ENCODE data around the gene PRKCZ. TPM values are rescaled to one million over a fixed set of nuclear protein-coding genes. Genes with fewer than 3 reads are reported as not detected.

Gene PRKCZ
- total and polyA plus RNA-seq, 4 donors: 4.8 to 9.9 (median 8.4) TPM

DNA sequence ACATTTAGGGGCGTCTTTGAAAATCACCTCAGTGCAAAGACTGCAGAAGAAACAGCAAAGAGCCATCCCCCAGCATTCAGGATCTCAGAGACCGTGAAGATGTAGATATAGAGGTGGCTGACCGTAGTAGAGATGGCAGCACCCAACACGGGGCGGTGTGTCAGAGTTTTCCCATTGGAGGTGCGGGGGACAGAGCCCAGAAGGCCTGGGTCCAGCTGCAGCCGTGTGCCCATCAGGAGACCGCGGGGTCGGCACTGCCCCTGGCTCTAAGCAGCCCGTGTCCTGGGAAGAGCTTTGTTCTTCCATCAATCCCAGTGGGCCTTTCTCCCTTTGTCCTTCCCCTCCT lies 29.9 kb upstream of the PRKCZ start (continued):
- TF ChIP-seq YY1 (IDR thresholded peaks at IDR 0.05) (no peak), SP1 (IDR thresholded peaks at IDR 0.05) (no peak)
- TF ChIP-seq, protein P1, sequence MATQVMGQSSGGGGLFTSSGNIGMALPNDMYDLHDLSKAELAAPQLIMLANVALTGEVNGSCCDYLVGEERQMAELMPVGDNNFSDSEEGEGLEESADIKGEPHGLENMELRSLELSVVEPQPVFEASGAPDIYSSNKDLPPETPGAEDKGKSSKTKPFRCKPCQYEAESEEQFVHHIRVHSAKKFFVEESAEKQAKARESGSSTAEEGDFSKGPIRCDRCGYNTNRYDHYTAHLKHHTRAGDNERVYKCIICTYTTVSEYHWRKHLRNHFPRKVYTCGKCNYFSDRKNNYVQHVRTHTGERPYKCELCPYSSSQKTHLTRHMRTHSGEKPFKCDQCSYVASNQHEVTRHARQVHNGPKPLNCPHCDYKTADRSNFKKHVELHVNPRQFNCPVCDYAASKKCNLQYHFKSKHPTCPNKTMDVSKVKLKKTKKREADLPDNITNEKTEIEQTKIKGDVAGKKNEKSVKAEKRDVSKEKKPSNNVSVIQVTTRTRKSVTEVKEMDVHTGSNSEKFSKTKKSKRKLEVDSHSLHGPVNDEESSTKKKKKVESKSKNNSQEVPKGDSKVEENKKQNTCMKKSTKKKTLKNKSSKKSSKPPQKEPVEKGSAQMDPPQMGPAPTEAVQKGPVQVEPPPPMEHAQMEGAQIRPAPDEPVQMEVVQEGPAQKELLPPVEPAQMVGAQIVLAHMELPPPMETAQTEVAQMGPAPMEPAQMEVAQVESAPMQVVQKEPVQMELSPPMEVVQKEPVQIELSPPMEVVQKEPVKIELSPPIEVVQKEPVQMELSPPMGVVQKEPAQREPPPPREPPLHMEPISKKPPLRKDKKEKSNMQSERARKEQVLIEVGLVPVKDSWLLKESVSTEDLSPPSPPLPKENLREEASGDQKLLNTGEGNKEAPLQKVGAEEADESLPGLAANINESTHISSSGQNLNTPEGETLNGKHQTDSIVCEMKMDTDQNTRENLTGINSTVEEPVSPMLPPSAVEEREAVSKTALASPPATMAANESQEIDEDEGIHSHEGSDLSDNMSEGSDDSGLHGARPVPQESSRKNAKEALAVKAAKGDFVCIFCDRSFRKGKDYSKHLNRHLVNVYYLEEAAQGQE (IDR thresholded peaks at IDR 0.05): no peak

DNA sequence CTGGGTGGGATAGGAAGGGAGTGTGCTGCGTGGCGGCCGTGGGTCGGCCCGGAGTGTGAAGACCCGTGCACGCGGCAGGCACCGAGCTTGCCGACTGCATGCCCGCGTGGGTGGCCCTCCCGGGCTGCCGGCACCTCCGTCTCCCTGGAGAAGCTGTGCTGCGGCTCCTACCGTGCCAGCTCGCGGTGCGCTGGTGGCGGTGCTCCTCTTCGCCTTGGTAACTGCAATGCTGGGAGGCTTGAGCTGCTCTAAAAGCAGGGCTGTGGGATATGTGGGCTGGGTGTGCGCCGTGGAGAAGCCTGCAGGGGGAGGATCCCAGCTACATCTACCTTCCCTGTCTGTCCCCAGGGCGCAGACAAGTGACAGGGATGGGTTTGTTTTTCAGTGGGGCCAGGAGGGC lies 28.7 kb upstream of the PRKCZ start:
- H3K9ac ChIP-seq (ENCODE audit: low read depth in 1 of 2, low read length in 2 of 2): no peak overlapping the region
- H3K27me3 ChIP-seq (ENCODE audit: control insufficient read depth in 4 of 4, insufficient read depth in 4 of 4, low read length in 3 of 4): peaks cover 0 to 10% (median 6%) of the 10 kb centered on the region in 4 donors
- no peak overlapping the region for H3K27ac ChIP-seq (ENCODE audit: low read depth in 1 of 2, low read length in 2 of 2)
- no peak for DNase-seq (ENCODE audit: low spot score)
- H3K36me3 ChIP-seq (ENCODE audit: control insufficient read depth in 4 of 4, insufficient read depth in 3 of 4, low read depth in 1 of 4, low read length in 3 of 4): no peaks in the 10 kb centered on the region
- no peaks in the 10 kb centered on the region for H3K9me3 ChIP-seq (ENCODE audit: control insufficient read depth in 4 of 4, low read length in 3 of 4)
- TF ChIP-seq FOXA2 (IDR thresholded peaks at IDR 0.05) (no peak), EGR1 (IDR thresholded peaks at IDR 0.05; ENCODE audit: low read depth in 2 of 2) (no peak), TAF1 (conservative IDR thresholded peaks at IDR 0.05) (no peak), YY1 (IDR thresholded peaks at IDR 0.05) (no peak)
- WGBS: 87% methylated on average over 25 of the region's 25 CpGs
- no peak overlapping the region for H3K4me3 ChIP-seq (ENCODE audit: low read depth in 1 of 3, low read length in 3 of 3)
- peaks cover 0 to 12% (median 2%) of the 10 kb centered on the region in 4 donors for H3K4me1 ChIP-seq (ENCODE audit: control insufficient read depth in 4 of 4, insufficient read depth in 4 of 4, low read length in 3 of 4)

DNA sequence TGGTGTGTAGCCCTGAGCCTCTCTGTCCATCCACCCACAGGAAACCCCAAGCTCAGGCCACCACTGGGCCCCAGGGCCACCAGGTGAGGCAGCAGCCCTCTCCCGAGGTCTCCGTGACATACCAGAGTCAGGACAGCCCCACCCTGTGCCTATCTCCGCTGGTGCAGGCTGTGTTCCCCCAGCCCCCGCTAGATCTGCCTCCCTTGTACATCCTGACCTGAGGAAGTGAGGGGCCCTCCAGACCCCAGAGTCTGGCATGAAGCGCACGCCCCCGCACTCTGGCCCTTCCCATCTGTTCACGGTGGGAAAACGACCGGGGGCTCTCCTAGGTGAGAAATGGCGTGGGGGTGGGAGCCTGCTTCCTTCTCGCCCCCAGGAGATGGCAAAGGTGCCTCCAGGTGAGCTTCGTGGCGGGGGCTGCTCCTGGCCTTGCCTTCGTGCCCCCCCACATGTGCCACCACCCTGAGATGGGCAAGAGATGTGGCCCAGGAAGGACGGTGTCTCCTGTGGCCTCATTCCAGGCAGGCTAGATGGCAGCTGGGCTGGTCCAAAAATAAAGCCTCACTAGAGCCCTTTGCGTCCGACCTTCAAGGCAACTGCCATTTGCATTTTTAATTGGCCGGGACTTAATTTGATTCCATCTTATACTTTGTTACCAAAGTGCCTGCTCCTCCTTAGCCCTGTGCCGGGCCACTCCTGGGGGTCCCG lies 28.0 kb upstream of the PRKCZ start:
- peaks cover 0 to 12% (median 2%) of the 10 kb centered on the region in 4 donors for H3K4me1 ChIP-seq (ENCODE audit: control insufficient read depth in 4 of 4, insufficient read depth in 4 of 4, low read length in 3 of 4)
- H3K36me3 ChIP-seq (ENCODE audit: control insufficient read depth in 4 of 4, insufficient read depth in 3 of 4, low read depth in 1 of 4, low read length in 3 of 4): no peaks in the 10 kb centered on the region
- no peaks in the 10 kb centered on the region for H3K9me3 ChIP-seq (ENCODE audit: control insufficient read depth in 4 of 4, low read length in 3 of 4)
- no peak overlapping the region for H3K27ac ChIP-seq (ENCODE audit: low read depth in 1 of 2, low read length in 2 of 2)
- no peak overlapping the region for H3K4me3 ChIP-seq (ENCODE audit: low read depth in 1 of 3, low read length in 3 of 3)
- no peak for DNase-seq (ENCODE audit: low spot score)
- TF ChIP-seq NR2F2 (IDR thresholded peaks at IDR 0.05) (no peak), TAF1 (conservative IDR thresholded peaks at IDR 0.05) (no peak), GABPA (IDR thresholded peaks at IDR 0.05 in 1 of 2, conservative IDR thresholded peaks at IDR 0.05 in 1 of 2) (no peak), HNF4A (conservative IDR thresholded peaks at IDR 0.05) (no peak), YY1 (IDR thresholded peaks at IDR 0.05) (no peak), FOXA2 (IDR thresholded peaks at IDR 0.05) (no peak), SP1 (IDR thresholded peaks at IDR 0.05) (no peak), HNF4G (IDR thresholded peaks at IDR 0.05) (no peak), EGR1 (IDR thresholded peaks at IDR 0.05; ENCODE audit: low read depth in 2 of 2) (no peak), RXRA (IDR thresholded peaks at IDR 0.05) (no peak)
- TF ChIP-seq, protein P1 (IDR thresholded peaks at IDR 0.05): no peak
- TF ChIP-seq, protein P2, sequence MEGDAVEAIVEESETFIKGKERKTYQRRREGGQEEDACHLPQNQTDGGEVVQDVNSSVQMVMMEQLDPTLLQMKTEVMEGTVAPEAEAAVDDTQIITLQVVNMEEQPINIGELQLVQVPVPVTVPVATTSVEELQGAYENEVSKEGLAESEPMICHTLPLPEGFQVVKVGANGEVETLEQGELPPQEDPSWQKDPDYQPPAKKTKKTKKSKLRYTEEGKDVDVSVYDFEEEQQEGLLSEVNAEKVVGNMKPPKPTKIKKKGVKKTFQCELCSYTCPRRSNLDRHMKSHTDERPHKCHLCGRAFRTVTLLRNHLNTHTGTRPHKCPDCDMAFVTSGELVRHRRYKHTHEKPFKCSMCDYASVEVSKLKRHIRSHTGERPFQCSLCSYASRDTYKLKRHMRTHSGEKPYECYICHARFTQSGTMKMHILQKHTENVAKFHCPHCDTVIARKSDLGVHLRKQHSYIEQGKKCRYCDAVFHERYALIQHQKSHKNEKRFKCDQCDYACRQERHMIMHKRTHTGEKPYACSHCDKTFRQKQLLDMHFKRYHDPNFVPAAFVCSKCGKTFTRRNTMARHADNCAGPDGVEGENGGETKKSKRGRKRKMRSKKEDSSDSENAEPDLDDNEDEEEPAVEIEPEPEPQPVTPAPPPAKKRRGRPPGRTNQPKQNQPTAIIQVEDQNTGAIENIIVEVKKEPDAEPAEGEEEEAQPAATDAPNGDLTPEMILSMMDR (IDR thresholded peaks at IDR 0.05; ENCODE audit: low read depth, low read length, missing input control): no peak
- TF ChIP-seq, protein P3, sequence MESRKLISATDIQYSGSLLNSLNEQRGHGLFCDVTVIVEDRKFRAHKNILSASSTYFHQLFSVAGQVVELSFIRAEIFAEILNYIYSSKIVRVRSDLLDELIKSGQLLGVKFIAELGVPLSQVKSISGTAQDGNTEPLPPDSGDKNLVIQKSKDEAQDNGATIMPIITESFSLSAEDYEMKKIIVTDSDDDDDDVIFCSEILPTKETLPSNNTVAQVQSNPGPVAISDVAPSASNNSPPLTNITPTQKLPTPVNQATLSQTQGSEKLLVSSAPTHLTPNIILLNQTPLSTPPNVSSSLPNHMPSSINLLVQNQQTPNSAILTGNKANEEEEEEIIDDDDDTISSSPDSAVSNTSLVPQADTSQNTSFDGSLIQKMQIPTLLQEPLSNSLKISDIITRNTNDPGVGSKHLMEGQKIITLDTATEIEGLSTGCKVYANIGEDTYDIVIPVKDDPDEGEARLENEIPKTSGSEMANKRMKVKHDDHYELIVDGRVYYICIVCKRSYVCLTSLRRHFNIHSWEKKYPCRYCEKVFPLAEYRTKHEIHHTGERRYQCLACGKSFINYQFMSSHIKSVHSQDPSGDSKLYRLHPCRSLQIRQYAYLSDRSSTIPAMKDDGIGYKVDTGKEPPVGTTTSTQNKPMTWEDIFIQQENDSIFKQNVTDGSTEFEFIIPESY (IDR thresholded peaks at IDR 0.05): no peak
- H3K9ac ChIP-seq (ENCODE audit: low read depth in 1 of 2, low read length in 2 of 2): no peak overlapping the region
- H3K27me3 ChIP-seq (ENCODE audit: control insufficient read depth in 4 of 4, insufficient read depth in 4 of 4, low read length in 3 of 4): peaks cover 0 to 10% (median 6%) of the 10 kb centered on the region in 4 donors
- 71% methylated on average over 21 of the region's 21 CpGs for WGBS
